Measurements from ENCODE around the gene SNX27. TPM values are rescaled to one million over a fixed set of nuclear protein-coding genes. Genes with fewer than 3 reads are reported as not detected.

The SNX27 gene
- total and polyA plus RNA-seq, 2 donors (not counting 3 experiments of a cell fraction or from before 2014, with no cell fraction given) = 8.1 to 24.9 TPM

DNA sequence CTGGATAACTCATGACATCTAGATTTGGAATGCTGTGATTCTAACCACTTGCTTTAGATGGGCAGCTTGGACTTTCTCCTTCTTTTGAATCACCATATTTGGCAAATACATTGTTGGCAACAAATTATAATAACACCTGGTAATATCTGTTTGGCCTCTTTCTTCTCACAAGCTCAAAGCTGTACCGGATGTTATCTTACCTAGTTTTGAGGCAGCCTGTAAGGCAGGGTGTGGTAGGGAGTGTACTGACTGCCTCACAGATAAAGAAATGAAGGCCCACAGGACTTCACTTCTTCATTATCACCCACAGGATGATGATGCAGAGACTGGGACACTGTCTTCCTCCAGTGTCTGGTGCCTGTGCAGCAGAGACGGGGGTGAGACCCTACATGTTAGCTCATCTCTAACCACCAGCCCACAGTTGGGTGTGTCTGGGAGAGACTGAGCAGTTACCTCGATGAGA, 43.2 kb upstream of the SNX27 start:
- Histone ChIP-seq H3K9ac (replicated peaks; ENCODE audit: extremely low read depth, insufficient read depth, low read length) (no peak overlapping the region), H3K9me3 (replicated peaks; ENCODE audit: control insufficient read depth, insufficient read depth, low read length) (no peaks in the 10 kb centered on the region), H4K20me1 (replicated peaks; ENCODE audit: control insufficient read depth, extremely low read depth, insufficient read depth, low read length) (no peaks in the 10 kb centered on the region), H3K36me3 (ENCODE audit: control insufficient read depth in 2 of 2, extremely low read depth in 1 of 2, insufficient read depth in 2 of 2, low read length in 2 of 2) (no peaks in the 10 kb centered on the region), H3K79me2 (ENCODE audit: control insufficient read depth, insufficient read depth, low read length) (no peaks in the 10 kb centered on the region), H3K4me3 (replicated peaks in 1 of 3; ENCODE audit: insufficient read depth in 1 of 3, low read depth in 1 of 3, low read length in 3 of 3) (no peak overlapping the region), H3K27me3 (ENCODE audit: control insufficient read depth in 2 of 2, insufficient read depth in 2 of 2, low read length in 2 of 2) (no peaks in the 10 kb centered on the region), H2AFZ (ENCODE audit: low read depth, low read length) (no peak overlapping the region), H3K9me1 (replicated peaks; ENCODE audit: control insufficient read depth, extremely low read depth, insufficient read depth, low read length) (no peaks in the 10 kb centered on the region), H3K4me2 (ENCODE audit: insufficient read depth, low read length) (no peak overlapping the region), H3K4me1 (ENCODE audit: control insufficient read depth, extremely low read depth, insufficient read depth, low read length) (no peaks in the 10 kb centered on the region), H3K27ac (ENCODE audit: insufficient read depth, low read depth, low read length) (no peak overlapping the region)
- CTCF ChIA-PET = no interaction called here
- intact Hi-C loops (cut with micrococcal nuclease) = no loop called here
- POLR2A ChIA-PET = no interaction called here
- dilution Hi-C loops (cut with MboI; ENCODE audit: extremely low pct_ligation_motif_present, low sequenced_read_pairs) = no loop called here
- DNase-seq (ENCODE audit: low read depth, low spot score) (no peak), FAIRE-seq (no peak)
- TF ChIP-seq GATA2 (IDR thresholded peaks at IDR 0.05; ENCODE audit: insufficient read depth, insufficient read length, low read depth, low read length) (no peak), POLR2A (IDR thresholded peaks at IDR 0.05; ENCODE audit: low read depth, low read length) (no peak), MYC (IDR thresholded peaks at IDR 0.05; ENCODE audit: low read depth, low read length) (no peak), MAX (IDR thresholded peaks at IDR 0.05; ENCODE audit: insufficient read depth, insufficient read length) (no peak), EZH2 (IDR thresholded peaks at IDR 0.05; ENCODE audit: borderline replicate concordance, low read depth, low read length, severe bottlenecking) (no peak), FOS (IDR thresholded peaks at IDR 0.05; ENCODE audit: borderline replicate concordance, insufficient read depth, low read length) (no peak), JUN (IDR thresholded peaks at IDR 0.05; ENCODE audit: borderline replicate concordance, insufficient read depth, insufficient read length, low read depth) (no peak), POLR2AphosphoS5 (IDR thresholded peaks at IDR 0.05; ENCODE audit: insufficient read depth, low read depth, low read length) (no peak)
- TF ChIP-seq, protein P1, sequence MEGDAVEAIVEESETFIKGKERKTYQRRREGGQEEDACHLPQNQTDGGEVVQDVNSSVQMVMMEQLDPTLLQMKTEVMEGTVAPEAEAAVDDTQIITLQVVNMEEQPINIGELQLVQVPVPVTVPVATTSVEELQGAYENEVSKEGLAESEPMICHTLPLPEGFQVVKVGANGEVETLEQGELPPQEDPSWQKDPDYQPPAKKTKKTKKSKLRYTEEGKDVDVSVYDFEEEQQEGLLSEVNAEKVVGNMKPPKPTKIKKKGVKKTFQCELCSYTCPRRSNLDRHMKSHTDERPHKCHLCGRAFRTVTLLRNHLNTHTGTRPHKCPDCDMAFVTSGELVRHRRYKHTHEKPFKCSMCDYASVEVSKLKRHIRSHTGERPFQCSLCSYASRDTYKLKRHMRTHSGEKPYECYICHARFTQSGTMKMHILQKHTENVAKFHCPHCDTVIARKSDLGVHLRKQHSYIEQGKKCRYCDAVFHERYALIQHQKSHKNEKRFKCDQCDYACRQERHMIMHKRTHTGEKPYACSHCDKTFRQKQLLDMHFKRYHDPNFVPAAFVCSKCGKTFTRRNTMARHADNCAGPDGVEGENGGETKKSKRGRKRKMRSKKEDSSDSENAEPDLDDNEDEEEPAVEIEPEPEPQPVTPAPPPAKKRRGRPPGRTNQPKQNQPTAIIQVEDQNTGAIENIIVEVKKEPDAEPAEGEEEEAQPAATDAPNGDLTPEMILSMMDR (IDR thresholded peaks at IDR 0.05; ENCODE audit: extremely low read depth in 1 of 2, insufficient read depth in 1 of 2, low read depth in 1 of 2, low read length in 2 of 2) = no peak
- no TSS peak for BruUV-seq (replicated peaks)

Measured in endothelial cell of umbilical vein (primary cell).